ENCODE data around the gene CRADD.
"Not testable (repeated sequence)": the region's sequence is repeated elsewhere in the genome, so short reads cannot be mapped to it uniquely, and the experiment has no call there.

The CRADD gene

DNA sequence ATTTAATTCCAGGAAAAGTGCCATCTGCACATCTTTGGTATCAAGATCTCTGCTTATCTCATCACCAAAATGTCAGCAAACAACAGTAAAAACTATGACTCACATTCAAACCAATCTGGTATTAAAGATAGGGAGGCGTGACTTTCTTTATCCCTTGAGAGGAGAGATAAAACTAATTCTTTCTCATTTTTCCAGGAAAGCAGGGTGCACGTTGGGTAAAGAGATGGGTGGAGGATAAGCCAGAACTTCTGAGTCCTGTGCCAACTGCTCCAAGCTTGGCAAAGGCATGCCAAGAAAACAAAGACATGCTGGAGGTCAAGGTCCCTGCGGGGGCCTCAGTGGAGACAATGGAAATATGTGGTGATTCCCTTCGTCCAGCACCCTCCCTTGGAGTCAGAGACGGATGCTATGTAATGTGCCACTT lies 245.4 kb downstream of the CRADD start:
- in situ Hi-C loops (cut with HindIII; ENCODE audit: low sequenced_read_pairs) = no loop called here

DNA sequence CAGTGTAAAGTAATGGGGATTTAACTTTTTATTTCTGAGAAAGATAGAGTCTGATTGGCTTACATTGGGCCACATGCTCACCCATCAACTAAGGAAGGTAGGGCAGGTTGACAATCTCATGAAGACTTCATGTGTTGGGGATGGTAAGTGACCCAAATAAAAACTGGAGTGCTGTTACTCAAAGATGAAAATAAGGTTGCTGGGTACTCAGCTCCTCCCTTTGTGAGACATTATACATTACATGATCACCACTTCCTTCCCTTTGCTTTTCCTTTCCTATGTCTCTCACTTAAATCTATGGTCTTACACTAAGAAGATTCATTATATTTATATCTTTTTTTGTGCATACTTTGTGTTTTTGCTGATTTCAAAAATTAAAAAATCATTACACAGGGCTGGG lies 247.2 kb downstream of the CRADD start:
- in situ Hi-C loops (cut with HindIII; ENCODE audit: low sequenced_read_pairs) = no loop called here

DNA sequence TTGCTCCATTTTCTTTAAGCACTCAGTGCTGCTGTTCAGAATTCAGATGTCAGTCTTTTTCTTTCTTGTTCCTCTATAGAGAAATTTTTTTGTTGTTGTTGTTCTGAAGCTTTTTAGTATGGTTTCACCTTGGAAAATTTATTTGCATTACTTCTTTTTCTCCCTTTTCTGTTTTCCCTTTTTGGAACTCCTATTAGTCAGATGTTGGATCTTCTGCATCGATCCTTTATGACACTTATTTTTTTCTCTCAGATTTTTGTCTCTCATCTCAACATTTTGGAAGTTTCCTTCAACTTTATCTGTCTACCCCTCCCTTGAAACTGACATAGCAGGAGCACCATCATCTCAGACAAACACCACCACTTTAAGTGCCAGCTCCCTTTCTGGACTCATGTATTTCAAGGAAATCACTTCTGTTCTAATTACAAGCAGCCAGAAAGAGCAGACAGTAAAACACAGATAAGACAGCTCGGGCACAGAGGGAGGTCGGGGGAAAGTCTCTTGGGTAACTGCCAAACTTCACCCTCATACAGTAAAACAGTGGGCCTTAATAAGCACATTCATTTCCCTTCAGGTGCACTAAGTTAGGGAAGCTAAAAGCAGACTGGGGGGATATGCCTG lies 248.5 kb downstream of the CRADD start:
- in situ Hi-C loops (cut with HindIII; ENCODE audit: low sequenced_read_pairs) = no loop called here

DNA sequence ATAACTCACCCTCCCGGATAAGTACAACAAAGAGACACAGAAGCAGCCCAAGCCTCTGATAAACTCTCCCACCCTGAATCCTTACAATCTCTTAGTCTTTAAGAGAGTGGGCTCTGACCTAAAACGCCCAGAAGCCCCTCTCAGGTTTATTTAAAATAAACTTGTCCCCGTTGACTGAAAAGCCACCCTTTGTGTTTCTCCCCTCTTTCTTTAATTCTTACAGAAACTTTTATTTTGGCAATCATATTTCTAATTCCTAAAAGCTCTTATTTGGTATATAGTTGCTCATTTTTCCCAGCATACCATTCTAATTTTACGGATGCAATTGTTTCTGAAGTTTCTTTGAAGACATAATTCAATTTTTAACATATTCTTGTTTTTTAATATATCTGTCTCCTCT lies 249.1 kb downstream of the CRADD start:
- in situ Hi-C loops (cut with HindIII; ENCODE audit: low sequenced_read_pairs) = no loop called here

DNA sequence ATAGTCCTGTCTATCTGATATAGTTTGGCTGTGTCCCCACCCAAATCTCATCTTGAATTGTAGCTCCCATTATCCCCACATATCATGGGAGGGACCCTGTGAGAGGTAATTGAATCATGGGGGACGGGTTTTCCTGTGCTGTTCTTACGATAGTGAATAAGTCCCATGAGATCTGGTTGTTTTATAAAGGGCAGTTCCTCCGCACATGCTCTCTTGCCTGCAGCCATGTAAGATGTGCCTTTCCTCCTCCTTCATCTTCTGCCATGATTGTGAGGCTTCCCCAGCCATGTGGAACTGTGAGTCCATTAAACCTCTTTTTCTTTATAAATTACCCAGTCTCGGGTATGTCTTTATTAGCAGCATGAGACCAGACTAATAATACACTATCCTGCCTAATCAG lies 251.9 kb downstream of the CRADD start:
- in situ Hi-C loops (cut with HindIII; ENCODE audit: low sequenced_read_pairs) = not testable (repeated sequence)

DNA sequence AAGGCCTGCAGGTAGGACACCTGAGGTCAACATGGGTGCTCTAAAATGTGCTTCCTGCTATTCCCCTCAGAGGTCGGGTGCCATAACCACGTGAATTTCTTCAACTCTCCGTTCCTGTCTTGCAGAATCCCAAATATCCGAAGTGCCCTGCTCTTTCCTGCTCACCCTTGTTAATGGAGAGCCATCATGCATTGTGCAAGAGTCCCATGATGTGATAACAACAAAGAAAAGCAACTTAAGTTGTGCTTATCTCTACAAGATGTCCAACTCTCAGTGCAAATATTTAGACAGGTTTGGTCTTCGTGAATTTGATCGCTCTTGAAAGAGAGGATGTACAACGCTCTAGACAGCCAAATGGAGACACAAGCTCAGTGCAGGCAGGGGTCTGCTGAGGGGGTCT lies 260.6 kb downstream of the CRADD start:
- in situ Hi-C loops (cut with HindIII; ENCODE audit: low sequenced_read_pairs) = no loop called here

DNA sequence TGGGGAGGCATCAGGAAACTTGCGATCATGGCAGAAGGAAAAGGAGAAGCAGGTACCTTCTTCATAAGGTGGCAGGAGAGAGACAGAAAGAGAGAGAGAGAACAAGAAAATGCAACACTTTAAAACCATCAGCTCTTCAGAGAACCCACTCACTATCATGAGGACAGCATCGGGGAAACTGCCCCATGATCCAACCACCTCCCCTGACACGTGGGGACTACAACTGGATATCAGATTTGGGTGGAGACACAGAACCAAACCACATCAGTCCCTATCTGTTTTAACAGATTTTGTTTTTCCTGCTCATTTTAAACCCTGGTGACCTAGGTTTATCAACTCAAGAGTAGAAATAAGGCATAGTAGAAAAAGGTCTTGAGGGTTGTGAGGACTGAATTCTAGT lies 261.1 kb downstream of the CRADD start:
- in situ Hi-C loops (cut with HindIII; ENCODE audit: low sequenced_read_pairs) = no loop called here

DNA sequence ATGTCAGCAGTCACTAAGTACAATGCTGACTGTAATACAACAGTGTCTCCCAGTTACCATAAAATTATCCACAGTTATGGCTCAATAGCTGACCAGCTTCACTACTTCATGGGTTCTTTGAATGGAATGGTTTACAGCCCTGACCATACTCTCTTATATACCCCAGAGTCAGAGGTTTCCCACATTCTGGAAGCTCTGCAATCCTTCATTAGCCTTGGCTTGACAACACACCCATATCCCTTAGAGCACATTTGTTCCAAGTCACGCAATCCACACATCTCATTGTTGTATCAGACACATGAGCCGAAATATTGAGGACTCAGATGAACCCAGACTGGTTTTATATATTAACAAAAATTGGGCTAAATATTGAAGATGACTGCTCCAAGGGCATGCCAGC lies 261.8 kb downstream of the CRADD start:
- in situ Hi-C loops (cut with HindIII; ENCODE audit: low sequenced_read_pairs) = no loop called here

DNA sequence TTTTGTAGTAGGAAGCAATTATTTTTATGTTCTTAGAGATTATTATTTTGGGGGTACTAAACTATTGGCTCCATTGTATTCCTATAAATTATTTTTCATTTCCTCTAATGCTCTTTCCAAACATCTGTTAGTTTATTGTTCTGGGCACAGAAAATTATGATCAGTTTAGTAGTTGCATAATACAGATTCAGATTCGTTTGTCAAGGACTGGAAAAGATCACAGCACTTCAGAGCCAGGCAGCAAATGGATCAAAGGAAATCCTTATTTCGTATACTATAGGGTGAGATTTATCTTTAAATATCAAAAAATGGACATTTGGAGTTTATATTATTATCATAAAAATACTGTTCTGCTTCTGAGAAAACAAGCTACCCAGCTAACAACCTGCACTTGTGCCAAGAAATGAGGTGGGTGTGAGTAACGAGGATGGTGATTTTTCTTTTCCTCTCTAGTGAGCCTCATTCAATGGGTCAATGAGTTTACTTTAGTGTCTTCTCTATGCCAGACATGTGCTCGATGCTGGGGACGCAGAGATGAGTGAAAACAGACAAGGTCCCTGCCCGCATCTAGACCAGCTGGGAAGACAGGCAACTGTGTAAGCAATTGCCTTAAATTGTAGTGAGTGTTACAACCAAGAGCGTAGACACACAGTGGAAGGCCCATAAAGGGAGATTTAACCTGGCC lies 262.6 kb downstream of the CRADD start:
- in situ Hi-C loops (cut with HindIII; ENCODE audit: low sequenced_read_pairs) = no loop called here

DNA sequence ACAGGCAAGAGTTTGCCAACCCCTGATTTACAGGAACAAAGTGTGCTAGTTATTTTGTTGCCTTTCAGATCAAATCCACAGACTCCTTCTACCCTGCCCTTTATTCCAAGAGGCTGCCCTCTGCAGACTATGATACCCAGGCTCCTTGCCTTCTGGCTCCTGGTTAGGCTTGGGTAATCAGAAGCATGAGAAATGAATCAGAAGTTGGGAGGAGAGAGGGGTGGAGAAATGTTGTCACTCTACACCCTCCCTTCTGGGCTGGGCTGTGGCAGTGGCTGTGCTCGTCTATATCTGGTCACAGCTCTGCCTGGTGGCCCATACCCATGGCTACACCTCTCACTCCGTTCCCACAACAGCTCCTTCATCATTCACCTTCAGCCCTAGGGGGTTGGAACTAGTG lies 266.6 kb downstream of the CRADD start:
- in situ Hi-C loops (cut with HindIII; ENCODE audit: low sequenced_read_pairs) = no loop called here

DNA sequence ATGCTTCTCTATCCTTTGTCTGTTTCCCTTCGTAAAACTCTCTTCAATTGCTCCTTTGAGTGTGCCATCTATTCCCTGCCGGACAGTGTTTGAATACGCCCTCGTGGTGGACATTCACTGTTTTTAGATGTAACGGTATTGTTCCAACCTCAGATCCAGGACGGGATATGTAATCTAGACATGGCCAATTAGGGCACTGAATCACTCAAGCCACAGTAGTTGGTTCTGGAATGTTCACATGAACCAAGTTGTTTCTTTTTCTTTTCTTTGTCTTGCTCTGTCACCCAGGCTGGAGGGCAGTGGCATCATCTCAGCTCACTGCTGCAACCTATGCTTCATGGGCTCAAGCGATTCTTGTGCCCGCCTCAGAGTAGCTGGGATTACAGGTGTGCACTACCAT lies 267.0 kb downstream of the CRADD start:
- in situ Hi-C loops (cut with HindIII; ENCODE audit: low sequenced_read_pairs) = no loop called here
